GM12878 (cell line): Measurements from ENCODE around the gene UQCR11. TPM values are rescaled to one million over a fixed set of nuclear protein-coding genes. Genes with fewer than 3 reads are reported as not detected.
A peak's percentile ranks its signal among the peaks of the same experiment; 100 is the strongest.

Source experiments
- ATAC-seq: fragments of 200-7000 bp; cut with Tn5 transposase; 3 replicates; pipeline ENCODE4 v1.9.1; 2020; ENCODE audit warnings: mild to moderate bottlenecking, moderate library complexity
- BruUV-seq: library from RNA; stranded (reverse); fragments of 400-500 nt; replicated peaks from 2 replicates; lab custom pipeline; 2021; lab: Mats Ljungman, UMichigan
- CTCF ChIA-PET: fragments of 300-600 bp; sonication (Branson Sonifier 250); formaldehyde crosslinking; extraction: SDS; loops from one replicate; lab custom pipeline; 2021; ENCODE audit warnings: inconsistent platforms; lab: Yijun Ruan, JAX
- POLR2A ChIA-PET: fragments of 350-600 bp; formaldehyde crosslinking; extraction: SDS; loops from one replicate; lab custom pipeline; 2021; ENCODE audit warnings: inconsistent platforms; lab: Charles Lee
- RAD21 ChIA-PET: fragments of 300-600 bp; sonication (Branson Sonifier 250); formaldehyde crosslinking; loops from one replicate; lab custom pipeline; 2023; ENCODE audit warnings: antibody characterized with exemption; ENCODE audit not compliant: unreplicated experiment; lab: Charles Lee
- SMC1A ChIA-PET: fragments of 300-600 bp; sonication (Branson Sonifier 250); formaldehyde crosslinking; loops from one replicate; lab custom pipeline; 2023; ENCODE audit not compliant: unreplicated experiment, uncharacterized antibody; lab: Charles Lee
- DNase-seq: peaks from one replicate; pipeline ENCODE4 v3.0.0-alpha.2; 2011; ENCODE audit warnings: low read depth, low spot score
- FAIRE-seq: peaks from 3 replicates; lab custom pipeline; 2011; peaks lifted over from hg19 to GRCh38; lab: Jason Lieb, UNC
- H2AFZ ChIP-seq: 2 replicates; pipeline ENCODE4 v1.6.0; 2011; ENCODE audit warnings: low read depth, low read length, control low read depth; ENCODE audit not compliant: control insufficient read depth
- H3K27ac ChIP-seq: 2 replicates; pipeline ENCODE4 v1.5.1; 2011; ENCODE audit warnings: control low read depth; ENCODE audit not compliant: control insufficient read depth, insufficient read depth
- H3K27me3 ChIP-seq, 2 experiments: replicated peaks in 1 of 2; 2 replicates each; pipeline versions ENCODE4 v1.6.0 to v1.6.1; 2011; ENCODE audit warnings: low read length in 1 of 2; ENCODE audit not compliant: control insufficient read depth in 2 of 2, insufficient read depth in 2 of 2
- H3K36me3 ChIP-seq, 2 experiments: 2 replicates each; pipeline ENCODE4 v1.5.1; 2011; ENCODE audit warnings: low read length in 1 of 2; ENCODE audit not compliant: control insufficient read depth in 2 of 2, insufficient read depth in 2 of 2
- H3K4me1 ChIP-seq: 2 replicates; pipeline ENCODE4 v1.6.1; 2011; ENCODE audit warnings: mild to moderate bottlenecking, low read length, moderate library complexity, mixed read lengths; ENCODE audit not compliant: control insufficient read depth, insufficient read depth
- H3K4me2 ChIP-seq: 2 replicates; pipeline ENCODE4 v1.6.0; 2011; ENCODE audit warnings: control low read depth; ENCODE audit not compliant: control insufficient read depth, insufficient read depth
- H3K4me3 ChIP-seq: fragments of 200-600 bp; sonication (generic); 2 replicates; pipeline ENCODE4 v1.5.1; 2016
- H3K79me2 ChIP-seq: 2 replicates; pipeline ENCODE4 v1.6.0; 2011; ENCODE audit warnings: low read length; ENCODE audit not compliant: control insufficient read depth, insufficient read depth
- H3K9ac ChIP-seq: 2 replicates; pipeline ENCODE4 v1.8.0; 2011; ENCODE audit warnings: low read length, control low read depth, mixed read lengths; ENCODE audit not compliant: control insufficient read depth, insufficient read depth
- H3K9me3 ChIP-seq: replicated peaks from 3 replicates; pipeline ENCODE4 v1.5.1; 2011; ENCODE audit warnings: mild to moderate bottlenecking, low read length; ENCODE audit not compliant: control insufficient read depth, insufficient read depth
- H4K20me1 ChIP-seq: 2 replicates; pipeline ENCODE4 v1.6.0; 2011; ENCODE audit not compliant: control insufficient read depth, insufficient read depth
- CTCF ChIP-seq, 3 experiments: IDR thresholded peaks in 2 of 3; conservative IDR thresholded peaks in 1 of 3; 2 replicates each; pipeline ENCODE4 v1.5.1; 2011; ENCODE audit warnings: low read depth in 3 of 3, low read length in 3 of 3, mild to moderate bottlenecking in 3 of 3, control low read depth in 2 of 3, moderate library complexity in 2 of 3, inconsistent platforms in 1 of 3, mixed read lengths in 1 of 3; ENCODE audit not compliant: control insufficient read depth in 2 of 3, insufficient read depth in 1 of 3; ENCODE audit errors: extremely low read depth in 1 of 3
- IRF3 ChIP-seq: fragments of 450-650 bp; IDR thresholded peaks from 2 replicates; pipeline ENCODE4 v1.6.1; 2014; ENCODE audit warnings: mild to moderate bottlenecking
- PBX3 ChIP-seq: IDR thresholded peaks from 2 replicates; pipeline ENCODE4 v1.6.1; 2011; ENCODE audit warnings: mild to moderate bottlenecking, low read depth, low read length, moderate library complexity; ENCODE audit not compliant: insufficient replicate concordance
- PKNOX1 ChIP-seq: fragments of 450-650 bp; IDR thresholded peaks from 2 replicates; pipeline ENCODE4 v1.6.1; 2016; ENCODE audit warnings: mild to moderate bottlenecking
- POLR2A ChIP-seq: IDR thresholded peaks from 2 replicates; pipeline ENCODE4 v1.6.1; 2011; ENCODE audit warnings: low read depth, mild to moderate bottlenecking, low read length
- POLR2AphosphoS2 ChIP-seq: IDR thresholded peaks from 2 replicates; pipeline ENCODE4 v1.6.1; 2011; ENCODE audit warnings: low read depth, mild to moderate bottlenecking, low read length, improper control_type of control experiment, moderate library complexity
- POLR2AphosphoS5 ChIP-seq: IDR thresholded peaks from 2 replicates; pipeline ENCODE4 v1.6.1; 2011; ENCODE audit warnings: mild to moderate bottlenecking, low read length, inconsistent platforms
- RAD21 ChIP-seq: IDR thresholded peaks from 2 replicates; pipeline ENCODE4 v1.6.1; 2011; ENCODE audit warnings: mild to moderate bottlenecking, low read depth, low read length, moderate library complexity; ENCODE audit not compliant: insufficient read depth
- SMAD5 ChIP-seq: IDR thresholded peaks from 2 replicates; pipeline ENCODE4 v1.6.1; 2016; ENCODE audit warnings: antibody characterized with exemption, low read depth
- SMC3 ChIP-seq: IDR thresholded peaks from 2 replicates; pipeline ENCODE4 v1.6.1; 2011; ENCODE audit warnings: low read length, improper control_type of control experiment, borderline replicate concordance
- USF1 ChIP-seq: IDR thresholded peaks from 2 replicates; pipeline ENCODE4 v1.6.1; 2011; ENCODE audit warnings: borderline replicate concordance, low read depth, mild to moderate bottlenecking, moderate library complexity, mixed read lengths, low read length; ENCODE audit not compliant: insufficient read depth; ENCODE audit errors: extremely low read length
- ZBED1 ChIP-seq: IDR thresholded peaks from 2 replicates; pipeline ENCODE4 v1.6.1; 2016; ENCODE audit warnings: borderline replicate concordance
- ZNF622 ChIP-seq: fragments of 450-650 bp; IDR thresholded peaks from 2 replicates; pipeline ENCODE4 v1.6.1; 2017; ENCODE audit warnings: mild to moderate bottlenecking, inconsistent platforms
- WGBS: methylation state at CpG from one replicate; pipeline ENCODE4 v1.1.6; 2016; ENCODE audit warnings: low lambda C conversion rate; ENCODE audit not compliant: insufficient replicate concordance, insufficient coverage; ENCODE audit errors: missing lambda C conversion rate; 5-methylcytosine and 5-hydroxymethylcytosine counted together
- in situ Hi-C: fragments of 300-500 bp; cut with MboI; formaldehyde crosslinking; loops from 9 replicates; pipeline ENCODE4 v1.14.3; 2018; ENCODE audit warnings: mixed read lengths
- intact Hi-C: fragments of 100-400 bp; cut with micrococcal nuclease; formaldehyde crosslinking; loops from one replicate; pipeline ENCODE4 v1.14.2; 2022; ENCODE audit not compliant: unreplicated experiment
- polyA plus RNA-seq, 11 experiments: library from polyadenylated mRNA; depleted of rRNA in 4 of 11; unstranded in 6 of 11; stranded (reverse) in 5 of 11; fragments of >200 nt; fragmentation: Nextera tagmentation in 4 of 11; fragmentation: Illumina TruSeq in 1 of 11; extraction: Ambion mirVana in 4 of 11; extraction: Trizol in 1 of 11; gene quantifications; 1 replicate in 1 of 11; 2 replicates in 10 of 11; pipeline versions ENCODE4 v1.2.1 to v1.2.3, GENCODE V29; 2011 to 2016; ENCODE audit warnings: inconsistent platforms in 2 of 11, missing spikeins in 2 of 11, low read depth in 1 of 11
- total RNA-seq, 4 experiments: library from RNA; depleted of rRNA in 3 of 4; stranded (reverse); fragments of >200 nt in 3 of 4; fragmentation: Illumina TruSeq in 1 of 4; extraction: Trizol in 1 of 4; gene quantifications; 2 replicates each; pipeline versions ENCODE4 v1.2.1 to v1.2.3, GENCODE V29; 2013 to 2021

The UQCR11 gene
- total and polyA plus RNA-seq, 10 of the 15 experiments (the other 5 are each of a cell fraction or from before 2014, with no cell fraction given) = 28.6 to 586 (median 193) TPM

GRCh38 chr19:1590641-1591397 is 14.4 kb downstream of the UQCR11 start:
- ChIA-PET POLR2A (interaction anchor here (0.6 to 1.4 kb wide), 6 partner anchors 9 to 221 kb away, joined by 3 to 7 read pairs (median 3); partner anchors contain the start of gene ATP8B3), SMC1A (interaction anchor here (1.1 to 2.5 kb wide), 4 partner anchors 14 to 81 kb away, joined by 3 to 14 read pairs (median 5); partner anchors contain the start of gene UQCR11), RAD21 (interaction anchor here (0.6 to 2.0 kb wide), 8 partner anchors 14 to 219 kb away, joined by 3 to 16 read pairs (median 4); partner anchors contain the start of genes TCF3 and UQCR11), CTCF (interaction anchor here (0.6 to 4.4 kb wide), 19 partner anchors 9 to 239 kb away, joined by 3 to 55 read pairs (median 4); no protein-coding TSS in a partner anchor)
- no peak overlapping the region for H2AFZ ChIP-seq
- H3K4me3 ChIP-seq = peak overlapping the region; percentile 98
- peaks cover 0 to 3% of the 10 kb centered on the region in 2 experiments; a peak in 2 of 4 replicates for H3K36me3 ChIP-seq
- no peaks in the 10 kb centered on the region for H3K9me3 ChIP-seq
- peak; percentile 76 for ATAC-seq
- H3K4me1 ChIP-seq = peaks cover 4% of the 10 kb centered on the region; the same call in 1 of the 2 replicates
- H3K9ac ChIP-seq = peak overlapping the region; percentile 98
- FAIRE-seq = peak; percentile 85
- 2% methylated on average over 10 of the region's 10 CpGs for WGBS
- H4K20me1 ChIP-seq = no peaks in the 10 kb centered on the region
- TF ChIP-seq POLR2A (0 out of 2 replicates have a peak, but pooled peaks have one; percentile 8), PBX3 (peak; percentile 86), RAD21 (peak; percentile 41), POLR2AphosphoS5 (peak; percentile 22; the same call in 1 of the 2 replicates), ZNF622 (no peak), ZBED1 (no peak), POLR2AphosphoS2 (0 out of 2 replicates have a peak, but pooled peaks have one; percentile 54), PKNOX1 (peak; percentile 93), CTCF (IDR thresholded peaks at IDR 0.05 in 2 of 3, conservative IDR thresholded peaks at IDR 0.05 in 1 of 3; ENCODE audit: control insufficient read depth in 2 of 3, extremely low read depth in 1 of 3, insufficient read depth in 1 of 3, low read depth in 3 of 3, low read length in 3 of 3) (peak; percentile 51 to 68 (median 59)), SMC3 (peak; percentile 44; the same call in 1 of the 2 replicates), IRF3 (no peak), SMAD5 (peak; percentile 22; the same call in 1 of the 2 replicates), USF1 (no peak)
- H3K4me2 ChIP-seq = peak overlapping the region; percentile 79
- no peaks in the 10 kb centered on the region for H3K27me3 ChIP-seq
- DNase-seq = no peak
- peak overlapping the region; percentile 92 for H3K27ac ChIP-seq
- in situ Hi-C loops = no loop called here
- BruUV-seq = no TSS peak
- intact Hi-C loops = no loop called here
- H3K79me2 ChIP-seq = peaks cover 32% of the 10 kb centered on the region
